ENCODE measurements around the gene NCL.

NCL gene

DNA sequence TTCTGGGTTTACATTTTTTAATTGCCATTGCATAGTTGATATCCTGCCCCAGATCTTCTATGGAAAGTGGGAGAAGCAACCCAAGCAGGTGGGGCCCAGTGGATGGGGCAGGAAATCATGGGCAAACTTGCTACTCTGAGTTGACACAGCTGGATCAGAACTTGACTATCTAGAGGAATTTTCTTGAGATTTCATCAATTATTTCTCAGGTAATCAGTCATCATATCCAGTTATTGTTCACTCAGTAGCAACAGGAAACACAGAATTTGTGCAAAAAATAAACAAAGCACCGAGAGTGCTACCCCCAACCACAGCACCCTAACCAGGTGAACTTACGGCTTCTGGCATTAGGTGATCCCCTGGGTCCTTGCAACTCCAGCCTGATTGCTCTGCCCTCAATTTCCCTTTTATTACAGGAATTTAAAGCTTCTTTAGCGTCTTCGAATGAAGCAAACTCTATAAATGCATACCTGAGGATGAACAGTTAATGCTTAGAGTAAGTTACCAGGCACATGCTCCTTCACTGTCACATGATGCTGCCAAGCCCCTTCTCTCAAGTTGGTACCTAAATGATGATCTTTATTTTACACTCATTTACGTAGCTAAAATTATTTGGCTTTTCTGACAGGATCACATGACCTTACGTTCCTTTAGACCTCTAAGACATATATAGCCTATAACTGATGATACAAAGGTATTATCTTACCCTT, 7.8 kb downstream of the NCL start:
- DNase-seq (ENCODE audit: low spot score) = no peak
- no peak overlapping the region for H3K27ac ChIP-seq
- ChIA-PET POLR2A (ENCODE audit: low non-redundant PET) (no interaction called here), CTCF (interaction anchor here (0.8 kb wide), 1 partner anchor 227 kb away, joined by 4 read pairs; no protein-coding TSS in a partner anchor)
- TF ChIP-seq, protein P1, sequence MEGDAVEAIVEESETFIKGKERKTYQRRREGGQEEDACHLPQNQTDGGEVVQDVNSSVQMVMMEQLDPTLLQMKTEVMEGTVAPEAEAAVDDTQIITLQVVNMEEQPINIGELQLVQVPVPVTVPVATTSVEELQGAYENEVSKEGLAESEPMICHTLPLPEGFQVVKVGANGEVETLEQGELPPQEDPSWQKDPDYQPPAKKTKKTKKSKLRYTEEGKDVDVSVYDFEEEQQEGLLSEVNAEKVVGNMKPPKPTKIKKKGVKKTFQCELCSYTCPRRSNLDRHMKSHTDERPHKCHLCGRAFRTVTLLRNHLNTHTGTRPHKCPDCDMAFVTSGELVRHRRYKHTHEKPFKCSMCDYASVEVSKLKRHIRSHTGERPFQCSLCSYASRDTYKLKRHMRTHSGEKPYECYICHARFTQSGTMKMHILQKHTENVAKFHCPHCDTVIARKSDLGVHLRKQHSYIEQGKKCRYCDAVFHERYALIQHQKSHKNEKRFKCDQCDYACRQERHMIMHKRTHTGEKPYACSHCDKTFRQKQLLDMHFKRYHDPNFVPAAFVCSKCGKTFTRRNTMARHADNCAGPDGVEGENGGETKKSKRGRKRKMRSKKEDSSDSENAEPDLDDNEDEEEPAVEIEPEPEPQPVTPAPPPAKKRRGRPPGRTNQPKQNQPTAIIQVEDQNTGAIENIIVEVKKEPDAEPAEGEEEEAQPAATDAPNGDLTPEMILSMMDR (conservative IDR thresholded peaks at IDR 0.05; ENCODE audit: low read depth) = no peak

DNA sequence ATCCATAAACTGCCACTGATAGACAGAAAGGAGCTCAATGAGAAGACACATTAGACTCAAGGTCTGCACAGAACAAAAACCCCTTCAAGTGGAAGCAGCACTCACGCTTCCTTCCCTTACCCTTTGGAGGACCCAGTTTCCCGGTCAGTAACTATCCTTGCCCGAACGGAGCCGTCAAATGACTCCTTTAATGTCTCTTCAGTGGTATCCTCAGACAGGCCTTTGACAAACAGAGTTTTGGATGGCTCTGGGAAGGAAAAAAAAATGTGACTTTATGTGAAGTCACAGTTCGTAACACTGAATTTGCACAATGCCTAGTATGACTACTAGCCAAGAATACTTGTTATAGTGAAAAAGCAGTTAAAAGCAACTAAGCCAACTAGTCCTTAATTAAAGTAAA, 8.4 kb downstream of the NCL start:
- ChIA-PET POLR2A (ENCODE audit: low non-redundant PET) (no interaction called here), CTCF (interaction anchor here (0.7 kb wide), 1 partner anchor 170 kb away, joined by 4 read pairs; no protein-coding TSS in a partner anchor)
- TF ChIP-seq, protein P1 (conservative IDR thresholded peaks at IDR 0.05; ENCODE audit: low read depth) = no peak
- DNase-seq (ENCODE audit: low spot score) = no peak
- no peak overlapping the region for H3K27ac ChIP-seq

DNA sequence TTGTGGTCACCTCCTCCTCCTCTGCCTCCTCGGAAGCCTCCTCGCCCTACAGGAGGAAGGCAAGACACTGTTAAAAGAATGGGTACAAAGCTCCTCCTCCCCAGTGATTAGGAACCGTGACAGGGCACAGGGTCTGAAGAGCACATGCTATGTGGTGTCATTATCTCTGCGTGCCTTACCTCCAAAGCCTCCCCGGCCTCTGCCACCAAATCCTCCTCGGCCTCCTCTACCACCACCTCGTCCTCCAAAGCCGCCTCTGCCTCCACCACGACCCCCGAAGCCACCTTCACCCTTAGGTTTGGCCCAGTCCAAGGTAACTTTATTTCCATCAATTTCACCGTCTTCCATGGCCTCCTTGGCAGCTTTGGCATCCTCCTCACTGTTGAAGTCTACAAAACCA, 9.1 kb downstream of the NCL start:
- TF ChIP-seq, protein P1 (conservative IDR thresholded peaks at IDR 0.05; ENCODE audit: low read depth) = no peak
- ChIA-PET CTCF (interaction anchor here (0.7 kb wide), 1 partner anchor 170 kb away, joined by 4 read pairs; no protein-coding TSS in a partner anchor), POLR2A (ENCODE audit: low non-redundant PET) (interaction anchor here (1.9 kb wide), 1 partner anchor 9 kb away, joined by 6 read pairs; the partner anchor contains the start of gene NCL)
- peak overlapping the region; percentile 20; the same call in 1 of the 2 replicates for H3K27ac ChIP-seq
- DNase-seq (ENCODE audit: low spot score) = no peak

DNA sequence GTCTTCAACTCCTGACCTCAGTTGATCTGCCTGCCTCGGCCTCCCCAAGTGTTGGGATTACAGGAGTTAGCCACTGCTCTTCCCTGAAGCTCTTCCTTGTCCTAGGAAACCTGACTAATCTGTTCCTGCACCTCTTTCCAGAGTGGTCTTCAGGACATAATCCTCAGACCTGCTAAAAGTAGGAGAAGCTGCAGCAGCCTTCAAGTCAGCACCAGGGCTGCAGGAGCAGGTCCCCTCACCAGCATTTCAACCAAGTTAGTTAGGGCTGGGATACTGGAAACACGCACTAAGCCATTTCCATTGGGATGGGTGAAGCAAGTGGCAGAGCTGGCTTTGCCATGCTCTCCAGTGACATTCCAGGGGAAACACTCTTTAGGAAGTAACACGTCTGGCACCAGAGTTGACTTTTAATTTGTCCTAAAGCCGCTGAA, 9.9 kb downstream of the NCL start:
- DNase-seq (ENCODE audit: low spot score) = no peak
- ChIA-PET POLR2A (ENCODE audit: low non-redundant PET) (interaction anchor here (1.9 kb wide), 1 partner anchor 9 kb away, joined by 6 read pairs; the partner anchor contains the start of gene NCL), CTCF (interaction anchor here (0.5 kb wide), 1 partner anchor 71 kb away, joined by 4 read pairs; no protein-coding TSS in a partner anchor)
- H3K27ac ChIP-seq = peak overlapping the region; percentile 43
- TF ChIP-seq, protein P1 (conservative IDR thresholded peaks at IDR 0.05; ENCODE audit: low read depth) = no peak

DNA sequence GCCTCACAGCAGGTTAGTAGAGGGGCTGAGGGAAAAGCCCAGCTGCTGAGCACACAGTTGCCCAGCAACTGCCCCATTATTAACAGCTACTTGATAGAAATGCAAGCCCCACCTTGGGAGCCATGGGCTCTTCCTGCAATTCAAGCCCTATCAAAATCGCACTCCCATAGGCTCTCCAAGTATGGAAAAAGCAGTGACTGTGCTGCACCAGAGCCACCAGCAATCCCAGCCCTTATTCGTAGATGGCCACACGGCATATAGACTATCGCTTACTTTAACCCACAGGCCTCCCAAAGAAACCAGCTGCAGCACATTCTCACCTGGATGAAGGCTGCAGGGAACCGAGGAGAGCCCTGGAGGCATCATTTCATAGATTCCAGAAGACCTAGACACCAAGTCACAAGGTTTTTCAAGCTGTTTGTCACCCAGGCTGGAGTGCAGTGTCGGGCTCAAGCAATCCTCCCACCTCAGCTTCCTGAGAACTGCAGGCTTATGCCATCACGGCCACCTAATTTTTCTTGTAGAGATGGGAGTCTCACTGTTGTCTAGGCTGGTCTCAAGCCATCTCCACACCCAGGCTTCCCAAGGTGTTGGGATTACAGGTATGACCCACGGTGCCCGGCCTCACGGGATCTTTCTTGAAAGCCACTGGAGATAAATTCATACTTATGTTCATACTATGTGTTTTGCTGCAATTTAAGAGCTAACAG, 11.3 kb downstream of the NCL start:
- TF ChIP-seq, protein P1 (conservative IDR thresholded peaks at IDR 0.05; ENCODE audit: low read depth) = no peak
- DNase-seq (ENCODE audit: low spot score) = no peak
- POLR2A ChIA-PET (ENCODE audit: low non-redundant PET) = interaction anchor here (0.7 to 1.6 kb wide), 3 partner anchors 12 to 309 kb away, joined by 3 to 8 read pairs (median 6); partner anchors contain the start of gene NCL
- peak overlapping the region; percentile 65 for H3K27ac ChIP-seq
- CTCF ChIA-PET = interaction anchor here (0.6 to 2.0 kb wide), 4 partner anchors 9 to 290 kb away, joined by 3 to 14 read pairs (median 5); no protein-coding TSS in a partner anchor

DNA sequence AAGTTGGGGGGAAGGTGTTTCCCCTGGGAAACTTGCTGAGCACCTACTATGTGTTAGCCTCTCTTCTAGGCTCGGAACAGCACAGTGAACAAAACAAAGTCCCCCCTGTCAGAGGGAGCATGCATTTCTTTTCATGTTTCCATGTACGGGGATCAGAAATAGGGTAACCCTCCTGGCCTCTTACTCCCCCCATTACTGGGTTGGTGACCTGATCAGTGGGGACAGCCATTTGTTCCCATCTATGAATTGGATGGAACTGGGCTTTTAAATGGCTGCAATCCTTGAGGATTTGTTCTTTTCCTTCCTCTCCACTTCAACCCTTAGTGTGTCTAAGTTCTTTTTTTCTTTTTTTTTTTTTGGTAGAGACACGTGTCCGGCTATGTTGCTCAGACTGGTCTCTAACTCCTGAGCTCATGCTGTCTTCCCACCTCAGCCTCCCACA, 13.7 kb downstream of the NCL start:
- ChIA-PET POLR2A (ENCODE audit: low non-redundant PET) (no interaction called here), CTCF (interaction anchor here (0.6 kb wide), 1 partner anchor 548 kb away, joined by 6 read pairs; no protein-coding TSS in a partner anchor)
- TF ChIP-seq, protein P1 (conservative IDR thresholded peaks at IDR 0.05; ENCODE audit: low read depth) = no peak
- no peak for DNase-seq (ENCODE audit: low spot score)
- H3K27ac ChIP-seq = no peak overlapping the region

All from RWPE1 (cell line).